HG03066 (cell line): ENCODE measurements around the gene ATP1B1.

Experiments
- ATAC-seq: cut with Tn5 transposase; IDR thresholded peaks from one replicate; pipeline ENCODE4 v1.9.1; 2021; ENCODE audit warnings: low read depth; ENCODE audit not compliant: unreplicated experiment

The ATP1B1 gene

DNA sequence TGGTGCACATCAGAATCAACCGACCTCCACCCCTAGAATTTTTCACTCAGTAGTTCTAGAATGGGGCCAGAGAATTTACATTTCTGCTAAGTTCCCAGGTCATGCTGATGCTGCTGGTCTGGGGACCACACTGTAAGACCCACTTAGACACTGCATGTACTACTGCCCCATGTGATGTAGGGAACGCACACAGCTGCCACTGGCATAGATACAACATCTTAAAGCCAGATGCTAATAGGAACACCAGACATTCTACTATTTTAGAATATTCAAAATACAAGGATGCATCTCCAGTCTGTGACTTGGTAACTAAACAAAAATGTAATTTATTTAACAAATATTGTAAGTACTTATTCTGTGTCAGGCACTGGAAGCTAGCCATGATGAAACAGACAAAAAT, 14.1 kb upstream of the ATP1B1 start:
- ATAC-seq: no peak

DNA sequence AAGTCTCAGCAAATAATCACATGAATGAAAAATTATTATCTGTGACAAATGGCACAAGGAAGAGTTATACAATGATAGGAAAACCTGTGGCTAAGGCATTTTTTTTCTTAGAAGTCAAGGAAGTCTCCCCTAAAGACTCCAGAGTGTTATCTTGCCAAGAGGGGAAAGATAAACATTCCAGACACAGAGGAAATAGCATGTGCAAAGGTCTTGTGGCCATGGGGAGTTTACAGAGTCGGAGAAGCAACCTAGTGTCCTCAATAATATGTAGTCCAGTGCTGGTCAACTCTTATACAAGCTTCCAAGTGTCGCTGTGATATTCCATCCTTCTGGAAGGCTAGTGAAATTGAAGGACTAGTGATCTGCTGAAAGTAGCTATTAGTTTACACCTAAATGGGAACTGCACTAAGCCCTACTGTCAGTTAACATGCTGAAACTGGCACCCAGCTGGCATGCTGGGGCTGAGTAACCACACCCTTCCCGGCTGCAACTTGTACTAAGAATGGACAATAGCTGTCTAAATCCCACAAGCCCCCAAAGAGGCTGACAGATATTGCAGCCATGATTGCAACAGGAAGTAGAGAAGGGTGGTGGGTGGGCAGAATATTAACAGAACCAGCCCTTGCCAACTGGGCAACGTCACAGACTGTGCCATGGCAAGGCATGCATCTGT, 11.5 kb upstream of the ATP1B1 start:
- ATAC-seq: no peak

DNA sequence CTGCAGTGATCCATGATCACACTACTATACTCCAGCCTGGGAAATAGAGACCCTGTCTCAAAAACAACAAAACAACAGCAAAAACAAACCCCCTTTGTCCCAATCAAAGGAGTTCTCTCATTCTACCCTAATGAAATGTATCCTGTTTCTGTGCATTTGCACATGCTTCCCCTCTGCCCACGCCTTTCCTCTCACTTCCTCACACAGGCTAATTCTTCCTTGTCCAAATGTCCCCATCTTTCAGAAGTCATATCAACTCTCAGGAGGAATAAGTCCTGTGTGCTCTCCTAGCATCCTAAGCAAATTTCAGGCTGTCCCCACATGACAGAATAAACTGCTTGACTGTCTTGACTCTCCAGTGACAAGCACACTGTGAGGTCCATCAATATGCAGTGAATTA, 8.1 kb upstream of the ATP1B1 start:
- no peak for ATAC-seq

DNA sequence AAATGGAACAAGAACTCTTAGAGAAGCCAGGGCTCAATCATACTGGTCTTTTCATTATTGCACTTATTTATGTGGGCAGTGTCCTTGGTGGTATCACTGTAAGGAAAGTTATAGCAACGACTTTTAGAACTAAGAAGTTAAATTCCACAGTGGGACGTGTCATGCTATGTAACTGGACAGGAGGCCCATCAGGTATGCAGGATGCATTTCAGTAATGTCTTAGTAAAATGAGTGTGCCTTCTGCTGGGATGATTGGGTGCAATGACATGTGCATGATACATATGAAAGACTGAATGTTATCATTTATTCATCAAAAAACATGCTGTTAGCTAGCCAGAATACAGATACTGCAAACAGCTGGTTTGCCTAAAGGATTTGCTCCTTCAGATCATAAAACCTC, 6.9 kb upstream of the ATP1B1 start:
- ATAC-seq: no peak

DNA sequence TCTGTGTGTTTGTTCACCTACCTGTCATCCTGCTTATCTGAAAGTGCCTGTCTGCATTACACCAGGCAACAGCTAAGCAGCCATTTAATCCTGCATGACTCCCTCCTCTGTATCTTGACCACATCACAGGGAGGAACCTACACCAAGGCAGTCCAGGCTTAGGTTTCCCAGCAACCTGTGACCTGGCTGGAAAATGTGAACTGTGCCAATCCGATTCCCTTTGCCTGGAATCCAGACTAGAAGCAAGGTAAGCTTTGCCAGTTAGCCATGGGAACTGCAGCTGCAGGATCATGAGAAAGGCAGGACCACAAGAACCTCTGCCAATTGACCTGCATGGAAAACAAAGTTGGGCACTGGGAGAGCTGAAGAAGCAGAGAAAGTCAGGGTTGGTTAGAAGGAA, 6.3 kb upstream of the ATP1B1 start:
- ATAC-seq: no peak

GRCh38 chr1:169100651-169101088, 5.8 kb upstream of the ATP1B1 start:
- ATAC-seq: no peak

DNA sequence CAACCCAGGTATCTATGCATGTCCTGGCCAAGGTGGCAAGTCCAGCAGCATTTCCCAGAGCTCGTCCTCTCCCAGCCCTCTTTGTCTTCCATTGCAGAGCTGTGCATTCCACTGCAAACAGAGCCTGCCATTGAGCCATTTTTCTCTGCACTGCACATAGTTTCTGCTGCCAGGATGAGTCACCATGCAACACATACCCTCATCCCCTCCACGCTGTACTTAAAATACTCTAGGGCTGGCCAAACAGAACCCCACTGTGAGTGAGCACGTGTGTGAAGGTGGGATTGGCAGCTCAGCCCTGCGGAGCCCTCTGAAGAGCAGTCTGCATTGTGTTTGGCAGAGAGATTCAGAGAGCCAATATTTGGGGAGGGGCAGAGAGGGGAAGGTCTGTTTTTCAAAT, 3.9 kb upstream of the ATP1B1 start:
- no peak for ATAC-seq

DNA sequence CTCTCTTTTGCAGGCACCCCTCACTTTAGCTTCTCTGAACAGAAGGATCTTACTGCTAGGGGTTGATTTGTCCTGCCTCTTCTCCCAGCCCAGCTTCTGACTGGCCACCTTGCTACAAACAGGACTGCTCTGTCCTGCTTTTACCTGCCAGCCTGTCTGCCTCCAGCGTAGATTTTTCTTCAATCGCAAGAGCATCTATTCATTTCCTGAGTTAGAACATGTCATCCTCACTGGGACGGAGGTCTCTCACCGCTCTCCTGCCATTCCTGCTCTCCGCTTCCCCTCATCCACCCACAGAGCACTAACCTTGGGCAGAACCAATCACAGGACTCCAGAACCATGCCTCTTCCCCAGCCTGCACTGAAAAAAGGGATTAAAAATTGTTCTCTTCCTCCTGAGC, 3.5 kb upstream of the ATP1B1 start:
- no peak for ATAC-seq

GRCh38 chr1:169103480-169103893, 3.0 kb upstream of the ATP1B1 start:
- ATAC-seq: no peak

- no peak for ATAC-seq
Observed at GRCh38 chr1:169105087-169105433, 1.4 kb upstream of the ATP1B1 start.

DNA sequence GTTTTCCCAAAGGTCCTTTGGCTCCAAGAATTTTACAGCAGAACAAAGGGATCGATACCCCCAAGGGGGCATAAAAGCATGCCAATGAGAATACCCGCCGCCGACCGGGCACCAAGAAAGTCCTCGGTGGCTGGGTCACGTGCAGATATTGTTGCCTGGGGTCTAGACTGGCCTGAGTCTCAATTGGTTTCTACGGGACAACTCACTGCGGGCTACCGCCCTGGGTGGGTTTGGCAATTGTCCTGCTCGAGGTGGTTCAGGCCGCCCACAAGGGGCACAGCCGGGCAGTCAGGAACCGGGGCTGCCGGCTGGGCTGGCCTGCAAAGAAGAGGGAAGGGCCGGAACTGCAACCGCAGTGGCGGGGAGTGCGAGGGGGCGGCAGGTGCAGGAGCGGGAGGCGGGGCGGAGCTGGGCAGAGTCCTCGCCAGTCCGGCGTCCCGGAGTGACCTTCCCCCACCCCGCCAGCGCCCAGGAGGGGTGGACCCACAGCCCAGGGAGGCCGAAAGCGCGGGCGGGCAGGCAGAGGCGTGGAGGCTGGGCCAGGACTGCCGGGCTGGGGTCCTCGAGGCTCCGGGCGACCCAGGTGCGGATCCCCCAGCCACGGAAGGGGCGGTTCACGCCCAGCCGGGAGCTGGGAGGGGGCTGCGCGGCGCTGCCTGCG, 926 bp upstream of the ATP1B1 start:
- ATAC-seq: peak; percentile 28

DNA sequence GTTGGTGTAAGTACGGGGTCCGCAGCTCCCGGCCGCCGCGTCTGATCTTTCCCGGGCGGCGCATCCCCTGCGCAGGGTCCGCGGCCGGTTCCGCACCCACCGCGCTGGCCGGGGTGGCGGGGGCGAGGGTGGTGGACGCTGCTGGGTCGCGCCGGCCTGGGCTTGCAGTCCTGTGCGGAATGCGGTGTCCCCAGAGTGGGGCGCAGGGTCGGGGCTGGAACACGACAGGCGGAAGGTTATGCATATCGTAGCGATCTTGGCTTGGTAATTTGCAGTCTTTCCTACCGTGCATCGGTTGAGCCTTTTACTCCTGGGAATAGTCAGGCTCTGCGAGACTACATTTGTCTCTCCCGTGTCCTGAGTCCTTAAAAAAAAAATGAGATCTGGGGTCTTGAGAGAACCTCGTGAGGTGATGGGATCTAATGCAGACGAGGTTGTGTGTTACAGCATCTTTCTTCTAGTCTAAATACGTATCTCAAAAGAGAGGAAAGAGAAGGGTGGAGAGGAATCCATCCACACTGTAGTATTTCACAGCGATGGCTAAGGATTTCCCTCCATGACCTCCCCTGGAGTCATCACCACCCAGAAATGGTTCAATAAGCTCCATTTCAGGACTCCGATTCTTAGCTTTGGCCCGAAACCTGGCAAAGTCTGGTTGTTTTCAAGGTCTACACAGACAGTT, 572 bp downstream of the ATP1B1 start:
- ATAC-seq: no peak

GRCh38 chr1:169107603-169108208, 1.2 kb downstream of the ATP1B1 start:
- ATAC-seq: no peak

DNA sequence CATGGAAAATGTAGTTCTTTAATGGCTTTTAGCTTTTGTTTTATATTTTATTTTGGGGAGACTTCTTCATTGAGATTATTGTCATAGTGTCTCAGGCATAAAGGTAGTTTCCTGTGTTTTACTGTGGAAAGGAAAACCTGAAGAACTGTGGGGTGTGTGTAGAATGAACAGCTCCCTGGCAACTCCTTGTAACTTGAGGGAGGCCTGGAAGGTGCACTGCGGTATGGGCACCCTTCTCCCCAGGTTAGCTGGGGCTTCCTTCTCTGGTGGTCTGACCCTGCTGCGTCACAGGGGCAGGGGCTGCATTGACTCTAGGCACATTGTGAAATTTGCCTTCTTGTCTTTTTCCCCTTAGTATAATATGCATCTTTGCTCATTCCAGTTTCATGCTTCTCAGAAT, 1.7 kb downstream of the ATP1B1 start:
- ATAC-seq: no peak

DNA sequence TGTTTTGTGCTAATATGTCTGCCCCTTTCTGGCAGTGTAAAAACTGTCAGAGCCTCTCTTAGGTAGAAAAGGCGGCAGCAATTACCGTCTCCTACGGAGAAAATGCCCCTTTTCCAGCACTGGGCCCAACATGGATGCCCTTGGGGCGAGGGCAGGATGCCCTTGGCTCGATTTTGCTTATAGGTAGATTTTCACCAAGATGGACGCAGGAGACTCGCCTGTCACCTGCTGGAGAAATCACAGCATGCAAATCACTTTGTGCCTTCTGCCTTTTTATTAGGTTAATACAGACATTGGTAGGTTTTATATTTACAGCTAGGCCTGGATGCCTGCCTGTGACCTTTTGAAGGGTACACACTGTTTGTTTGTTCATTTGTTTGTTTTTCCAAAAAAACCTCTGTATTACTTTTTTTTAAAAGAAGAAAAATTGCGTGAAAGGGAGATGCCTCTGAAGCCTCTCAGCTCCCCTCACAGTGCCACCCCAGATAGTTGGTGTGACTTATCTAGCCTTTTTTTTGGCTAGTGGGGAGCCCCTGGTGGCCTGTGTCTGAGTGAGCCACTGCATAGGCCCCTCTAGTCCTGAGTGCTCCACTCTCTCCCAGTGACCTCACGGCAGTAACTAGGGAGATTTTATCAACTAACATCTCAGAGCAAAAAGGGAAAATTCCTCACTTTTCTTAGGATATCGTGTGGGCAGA, 2.5 kb downstream of the ATP1B1 start:
- ATAC-seq: no peak

DNA sequence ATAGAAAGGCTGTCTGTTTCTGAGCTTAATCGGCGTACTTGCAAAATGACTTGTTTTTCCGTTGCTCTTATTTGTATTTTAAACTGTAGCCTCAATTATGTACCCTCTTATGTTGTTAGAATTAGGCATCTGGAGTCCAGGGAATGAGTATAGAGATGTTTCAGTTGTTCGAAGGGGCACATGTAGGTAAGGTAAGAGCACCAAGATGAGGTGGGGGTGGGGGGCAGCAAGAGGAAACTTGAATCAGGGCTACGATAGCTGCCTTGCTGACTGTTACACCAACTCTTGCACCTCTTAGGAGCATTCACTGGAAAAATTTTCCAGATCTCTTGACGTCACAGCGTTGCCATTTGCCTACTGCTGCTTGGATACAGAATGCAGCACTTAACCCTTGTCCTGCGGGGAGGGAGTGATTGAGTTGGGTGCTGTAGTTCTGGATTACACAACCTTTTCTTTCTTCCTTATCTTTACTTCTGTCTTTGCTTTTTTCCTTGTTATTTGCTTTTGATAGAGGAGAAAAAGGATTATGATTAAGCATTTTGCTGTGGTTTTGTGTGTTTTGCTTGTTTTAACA, 3.2 kb downstream of the ATP1B1 start:
- ATAC-seq: no peak

GRCh38 chr1:169110236-169110635, 3.7 kb downstream of the ATP1B1 start:
- ATAC-seq: no peak

DNA sequence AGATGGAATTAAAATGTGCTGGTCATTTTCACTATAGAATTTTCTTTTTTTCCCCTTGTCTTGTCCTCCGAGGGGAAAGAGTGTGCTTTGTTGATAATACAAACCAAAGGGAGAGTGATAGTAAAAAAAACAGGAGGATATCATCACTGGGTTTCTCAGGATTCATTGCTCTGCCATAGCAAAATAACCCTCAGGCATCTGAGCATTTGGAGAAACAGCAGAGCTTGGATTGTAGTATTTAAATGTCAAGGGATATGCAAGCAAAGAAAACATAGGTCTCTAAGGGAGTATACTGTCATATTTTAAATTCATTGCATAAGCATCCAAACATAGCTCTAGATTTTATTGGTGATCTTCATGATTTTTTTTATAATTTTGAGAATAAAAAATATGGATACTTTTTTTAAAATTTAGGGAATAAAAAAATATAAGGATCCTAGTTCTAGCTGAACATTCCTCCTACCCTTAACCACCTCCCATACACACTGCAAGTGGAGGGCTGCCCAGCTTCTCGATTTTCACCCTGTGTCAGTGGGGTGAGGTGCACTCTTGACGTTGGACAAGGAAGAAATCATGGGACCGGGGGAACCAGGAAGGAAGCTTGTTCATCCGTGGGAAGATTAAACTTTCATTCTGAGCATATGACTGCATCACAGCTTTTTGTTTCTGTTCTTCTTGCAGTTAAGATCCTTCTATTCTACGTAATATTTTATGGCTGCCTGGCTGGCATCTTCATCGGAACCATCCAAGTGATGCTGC, 4.4 kb downstream of the ATP1B1 start:
- ATAC-seq: no peak

DNA sequence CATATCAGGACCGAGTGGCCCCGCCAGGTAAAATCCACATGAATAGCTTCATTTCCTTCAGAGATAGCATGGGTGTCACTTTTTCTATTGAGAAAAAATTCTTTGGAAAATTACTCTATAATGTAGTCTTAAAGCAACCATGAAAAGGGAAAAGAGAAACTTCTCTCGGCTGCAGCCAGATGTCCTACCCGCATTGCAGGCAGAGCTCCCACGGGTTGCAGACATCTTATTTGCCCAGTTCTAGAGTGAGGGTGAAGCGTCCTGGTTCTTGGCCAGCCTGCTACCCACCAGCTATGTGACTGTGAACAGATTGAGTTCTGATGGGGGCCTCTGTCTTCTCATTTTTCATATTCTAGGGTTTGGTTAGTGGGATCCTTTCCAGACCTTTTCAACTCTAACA, 5.0 kb downstream of the ATP1B1 start:
- no peak for ATAC-seq

- ATAC-seq: no peak
Observed at GRCh38 chr1:169112241-169112640, 5.8 kb downstream of the ATP1B1 start.
